HG03575 (cell line): Measurements from ENCODE around the gene CHIC1.
"Not testable (repeated sequence)": the region's sequence is repeated elsewhere in the genome, so short reads cannot be mapped to it uniquely, and the experiment has no call there.

Source experiments
- ATAC-seq: cut with Tn5 transposase; IDR thresholded peaks from one replicate; pipeline ENCODE4 v1.9.1; 2021; ENCODE audit not compliant: unreplicated experiment, insufficient number of reproducible peaks, low FRiP score; ENCODE audit errors: extremely low read depth

Gene CHIC1

GRCh38 chrX:73562984-73563737 is at the start of gene CHIC1:
Gene CHIC1 (plus strand): TSS chrX:73563197. CDS start chrX:73563285, 88 bp downstream.
- ATAC-seq, result no peak

- not testable (repeated sequence) for ATAC-seq
These were observed 40.2 kb upstream of the CHIC1 start for GRCh38 chrX:73522823-73523222.

GRCh38 chrX:73524906-73525305 is 38.1 kb upstream of the CHIC1 start:
- ATAC-seq, result no peak

- ATAC-seq, result no peak
These were observed 36.9 kb upstream of the CHIC1 start for GRCh38 chrX:73525928-73526690.

GRCh38 chrX:73531655-73532054 is 31.3 kb upstream of the CHIC1 start:
- ATAC-seq, result not testable (repeated sequence)

- no peak for ATAC-seq
These were observed 6.8 kb upstream of the CHIC1 start for GRCh38 chrX:73556159-73556558.

GRCh38 chrX:73561801-73562200 is 1.2 kb upstream of the CHIC1 start:
- no peak for ATAC-seq

GRCh38 chrX:73562458-73562857 is 539 bp upstream of the CHIC1 start:
- ATAC-seq, result no peak

GRCh38 chrX:73563738-73564068 is 706 bp downstream of the CHIC1 start:
- ATAC-seq, result no peak

- ATAC-seq, result no peak
These were observed 14.4 kb downstream of the CHIC1 start for GRCh38 chrX:73577361-73577760.

GRCh38 chrX:73581002-73581628 is 18.1 kb downstream of the CHIC1 start:
- ATAC-seq, result peak; percentile 53

GRCh38 chrX:73597758-73598157 is 34.8 kb downstream of the CHIC1 start:
- ATAC-seq, result not testable (repeated sequence)

- ATAC-seq, result no peak
These were observed 52.0 kb downstream of the CHIC1 start for GRCh38 chrX:73615022-73615421.

GRCh38 chrX:73641669-73642068 is 78.7 kb downstream of the CHIC1 start:
- not testable (repeated sequence) for ATAC-seq

- no peak for ATAC-seq
These were observed 84.2 kb downstream of the CHIC1 start for GRCh38 chrX:73647212-73647611.

- ATAC-seq, result no peak
These were observed 84.8 kb downstream of the CHIC1 start for GRCh38 chrX:73647632-73648322.

GRCh38 chrX:73661322-73661721 is 98.3 kb downstream of the CHIC1 start:
- not testable (repeated sequence) for ATAC-seq

- no peak for ATAC-seq
These were observed 105.8 kb downstream of the CHIC1 start for GRCh38 chrX:73668779-73669178.

GRCh38 chrX:73681408-73681807 is 118.4 kb downstream of the CHIC1 start:
- no peak for ATAC-seq
